HG03460 (cell line): ENCODE measurements around the gene LTO1.
A peak's percentile ranks its signal among the peaks of the same experiment; 100 is the strongest.

Experiments
- ATAC-seq: cut with Tn5 transposase; IDR thresholded peaks from one replicate; pipeline ENCODE4 v1.9.1; 2021; ENCODE audit not compliant: unreplicated experiment

LTO1 gene

GRCh38 chr11:69674886-69675714 lies at the start of gene LTO1:
Gene LTO1 (minus strand): TSS chr11:69675353. CDS start chr11:69675239, 114 bp downstream.
- ATAC-seq = peak; percentile 83

DNA sequence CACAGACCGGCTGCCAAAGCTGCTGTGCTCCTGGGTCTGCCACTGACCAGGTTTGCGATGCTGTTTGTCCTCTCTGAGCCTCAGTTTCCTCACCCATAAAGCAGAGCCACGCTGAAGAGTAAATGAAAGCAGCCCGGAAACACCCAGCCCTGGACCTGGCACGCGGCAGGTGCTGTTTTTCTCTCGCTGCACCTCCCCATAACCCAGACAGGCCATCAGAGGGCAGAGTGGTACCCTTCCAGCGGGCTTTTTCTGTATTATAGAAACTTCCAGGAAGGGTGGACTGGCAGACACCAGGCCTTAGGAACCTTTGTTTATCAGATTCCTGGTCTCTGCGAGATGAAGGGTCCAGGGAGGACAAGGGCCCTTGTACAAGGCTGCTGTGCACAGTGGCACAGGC lies 46.6 kb upstream of the LTO1 start:
- no peak for ATAC-seq

DNA sequence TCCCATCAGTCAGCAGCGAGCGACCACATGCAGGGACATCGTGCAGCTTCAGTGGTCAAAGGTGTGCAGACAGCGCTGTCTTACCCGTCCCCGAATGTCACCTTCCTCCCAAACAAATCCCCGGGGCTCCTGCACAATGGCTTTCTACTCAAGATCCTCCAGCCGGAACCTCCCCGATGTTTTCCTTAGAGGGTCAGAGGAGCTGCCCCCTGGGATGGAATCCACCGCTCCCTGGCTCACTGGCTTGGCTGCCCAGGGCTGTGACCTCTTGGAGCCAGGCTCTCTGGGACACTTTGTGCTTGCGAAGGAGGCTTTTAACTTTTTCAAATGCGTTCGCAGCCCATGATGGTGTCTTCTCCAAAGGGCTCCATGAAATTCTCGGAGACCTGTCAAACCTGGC lies 46.0 kb upstream of the LTO1 start:
- ATAC-seq = no peak

DNA sequence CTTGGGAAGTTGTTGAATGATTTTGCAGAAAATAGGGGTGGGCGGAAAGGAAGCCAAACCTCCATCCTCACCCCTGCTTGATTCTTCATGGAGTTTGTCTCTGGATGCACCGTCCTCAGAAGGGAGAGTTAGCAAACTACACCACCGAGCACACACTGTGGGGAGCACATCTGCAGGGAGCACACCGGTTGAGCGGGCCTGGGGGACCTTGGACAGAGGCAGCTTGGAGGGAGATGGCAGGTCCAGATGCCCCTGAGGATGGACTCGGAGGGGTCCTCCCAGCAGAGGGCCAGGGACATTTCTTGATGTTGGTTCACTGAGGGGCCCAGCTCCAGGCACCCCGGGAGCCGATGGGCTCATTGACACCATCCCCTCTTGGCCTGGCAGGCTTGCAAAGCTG lies 43.8 kb upstream of the LTO1 start:
- no peak for ATAC-seq

GRCh38 chr11:69718147-69718546 lies 43.0 kb upstream of the LTO1 start:
- ATAC-seq = no peak

DNA sequence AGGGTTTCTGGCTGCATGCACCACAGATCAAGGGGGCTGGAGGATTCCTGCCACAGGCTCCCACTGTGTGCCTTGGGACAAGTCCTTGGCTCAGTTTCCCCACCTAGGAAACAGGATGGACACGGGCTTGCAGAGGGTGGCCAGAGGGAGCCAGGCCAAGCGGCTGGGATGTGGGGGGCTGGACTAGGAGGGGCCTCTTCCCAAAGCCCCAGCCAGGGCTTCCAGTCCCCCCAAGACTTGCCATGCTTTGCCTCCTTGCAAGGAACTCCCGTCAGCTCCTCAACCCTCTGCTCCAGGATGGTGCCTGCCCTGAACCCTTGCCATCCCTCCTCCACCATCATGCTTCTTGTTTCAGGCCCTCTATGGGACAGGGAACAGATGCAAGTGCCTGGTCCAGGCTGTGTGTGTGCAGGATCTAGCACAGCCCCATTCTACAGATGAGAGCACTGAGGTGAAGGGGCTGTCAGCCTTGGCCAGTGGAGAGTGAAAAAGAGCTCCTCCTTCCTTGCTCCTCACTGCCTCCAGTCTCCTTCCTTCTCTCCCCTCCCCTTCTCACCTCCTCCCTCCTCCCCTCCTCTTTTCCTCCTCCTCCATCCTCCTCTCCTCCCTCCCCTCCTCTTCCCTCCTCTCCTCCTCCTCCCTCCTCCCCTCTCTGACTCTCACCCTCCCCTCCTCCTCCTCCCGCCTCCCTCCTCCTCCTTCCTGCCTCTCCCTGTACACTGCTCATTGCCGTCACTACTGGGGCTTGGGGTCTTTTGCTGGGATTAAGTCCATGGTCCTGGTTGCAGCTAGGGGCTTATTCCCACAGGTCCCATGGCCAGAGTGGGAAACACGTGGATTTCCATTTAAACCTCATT lies 42.0 kb upstream of the LTO1 start:
- no peak for ATAC-seq

GRCh38 chr11:69716099-69716498 lies 40.9 kb upstream of the LTO1 start:
- no peak for ATAC-seq

DNA sequence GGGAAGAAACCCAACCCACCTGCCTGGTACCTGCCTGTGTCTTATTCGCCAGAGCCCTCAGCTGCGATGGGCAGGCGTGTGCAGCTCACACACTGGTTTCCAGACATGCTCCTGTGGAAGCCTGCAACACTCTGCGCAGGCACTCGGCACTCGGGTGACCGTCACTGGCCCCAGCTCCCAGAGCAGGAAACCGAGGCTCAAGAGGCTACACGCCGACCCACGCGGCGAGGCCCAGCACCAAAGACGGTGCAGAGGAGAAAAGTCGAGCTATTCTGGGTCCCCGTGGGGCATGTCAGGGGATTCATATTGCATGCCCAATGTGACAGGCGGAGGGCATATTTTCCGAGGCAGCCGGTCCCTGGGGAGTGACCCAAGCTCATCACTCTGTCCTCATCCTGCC lies 40.3 kb upstream of the LTO1 start:
- no peak for ATAC-seq

DNA sequence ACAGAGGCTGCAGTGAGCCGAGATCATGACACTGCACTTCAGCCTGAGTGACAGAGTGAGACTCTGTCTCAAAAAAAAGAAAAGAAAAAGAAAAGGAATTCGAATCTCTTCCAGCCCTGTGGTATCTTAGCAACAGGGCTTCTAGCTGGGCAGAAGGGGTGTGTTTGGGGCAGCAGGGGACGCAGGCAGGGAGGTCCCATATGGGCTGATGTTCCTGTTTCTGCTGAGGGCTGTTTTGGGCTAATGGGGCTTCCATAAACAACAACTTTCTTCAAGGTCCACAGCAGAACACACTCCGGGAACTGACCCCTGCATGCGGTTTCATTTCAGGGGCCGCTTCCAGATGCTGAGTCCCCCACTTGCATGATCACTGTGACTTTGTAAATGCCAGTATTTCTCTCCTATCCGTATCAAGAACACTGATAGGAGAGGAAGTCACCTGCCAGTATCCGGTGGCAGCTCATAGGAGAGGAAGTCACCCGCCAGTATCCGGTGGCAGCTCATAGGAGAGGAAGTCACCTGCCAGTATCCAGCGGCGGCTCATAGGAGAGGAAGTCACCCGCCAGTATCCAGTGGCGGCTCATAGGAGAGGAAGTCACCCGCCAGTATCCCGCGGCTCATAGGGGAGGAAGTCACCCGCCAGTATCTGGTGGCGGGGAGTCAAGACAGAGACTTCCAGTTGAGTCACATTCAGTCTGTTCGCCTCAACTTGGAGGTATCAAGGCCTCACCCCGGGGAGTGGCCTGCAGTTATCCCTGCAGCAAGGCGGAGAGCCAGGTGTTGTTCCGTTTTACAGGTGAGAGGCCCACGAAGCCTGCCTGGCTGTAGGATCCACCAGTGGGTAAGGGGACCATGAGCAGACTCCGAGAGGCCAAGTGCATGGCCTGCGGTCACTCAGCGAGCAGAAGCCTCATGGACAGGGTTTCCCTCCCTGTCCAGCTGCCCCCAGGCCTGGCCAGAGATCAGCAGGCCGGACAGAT lies 37.0 kb upstream of the LTO1 start:
- ATAC-seq = no peak

- no peak for ATAC-seq
Measured at GRCh38 chr11:69708736-69709401, 33.7 kb upstream of the LTO1 start.

GRCh38 chr11:69707176-69707575 lies 32.0 kb upstream of the LTO1 start:
- ATAC-seq = no peak

GRCh38 chr11:69705901-69706787 lies 31.0 kb upstream of the LTO1 start:
- ATAC-seq = no peak

GRCh38 chr11:69705351-69705811 lies 30.2 kb upstream of the LTO1 start:
- ATAC-seq = no peak

GRCh38 chr11:69704508-69705253 lies 29.5 kb upstream of the LTO1 start:
- ATAC-seq = no peak

GRCh38 chr11:69703768-69704507 lies 28.8 kb upstream of the LTO1 start, which contains the start of gene FGF19:
Gene FGF19 (minus strand): TSS chr11:69704022. CDS start chr11:69703876, 146 bp downstream.
- no peak for ATAC-seq

DNA sequence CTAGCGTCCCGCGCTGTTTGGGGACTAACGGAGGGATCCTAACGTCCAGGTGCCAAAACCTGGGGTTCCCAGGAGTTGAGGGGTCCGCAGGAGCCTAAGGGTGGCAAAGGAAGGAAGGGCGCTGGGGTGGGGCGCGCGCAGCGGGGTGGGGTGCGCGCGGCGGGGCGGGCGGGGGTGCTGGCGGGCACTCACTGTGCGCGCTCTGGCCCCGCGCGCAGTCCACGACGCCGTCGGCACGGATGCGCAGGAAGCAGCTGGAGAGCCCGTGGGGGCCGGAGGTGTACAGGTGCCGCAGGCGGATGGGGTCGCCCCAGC lies 28.3 kb upstream of the LTO1 start:
- ATAC-seq = no peak

GRCh38 chr11:69702769-69703452 lies 27.8 kb upstream of the LTO1 start:
- no peak for ATAC-seq
